Esophagus muscularis mucosa (tissue), 4 donors: ENCODE results near the gene PRKAG2.

Experiments
- CTCF ChIP-seq, 3 experiments: fragments of 200-600 bp in 2 of 3; fragments of 450-650 bp in 1 of 3; sonication (generic) in 2 of 3; IDR thresholded peaks; one replicate each; pipeline ENCODE4 v1.5.1; 2017 to 2019; ENCODE audit warnings: antibody characterized with exemption in 3 of 3, mild to moderate bottlenecking in 2 of 3, moderate library complexity in 1 of 3
- EP300 ChIP-seq: sonication (generic); formaldehyde crosslinking; IDR thresholded peaks from one replicate; pipeline ENCODE4 v1.6.1; 2017; ENCODE audit warnings: antibody characterized with exemption
- POLR2AphosphoS5 ChIP-seq, 2 donors: sonication (generic); formaldehyde crosslinking; IDR thresholded peaks; one replicate each; pipeline ENCODE4 v1.6.1; 2017; ENCODE audit warnings: antibody characterized with exemption in 2 of 2

GRCh38 chr7:151757274-151757673, 119.6 kb downstream of the PRKAG2 start:
- TF ChIP-seq EP300 = no peak
- TF ChIP-seq CTCF (IDR thresholded peaks at IDR 0.05) = no peak
- TF ChIP-seq POLR2AphosphoS5 (IDR thresholded peaks at IDR 0.05) = no peak
